Breast epithelium (tissue), 3 donors: Measurements from ENCODE around the gene DUOXA2.

Experiments used
- CTCF ChIP-seq, 3 donors: fragments of 450-650 bp; IDR thresholded peaks; one replicate each; pipeline ENCODE4 v1.5.1; 2016 to 2017; ENCODE audit warnings: antibody characterized with exemption in 3 of 3, mild to moderate bottlenecking in 3 of 3, moderate library complexity in 3 of 3
- POLR2A ChIP-seq: fragments of 450-650 bp; IDR thresholded peaks from one replicate; pipeline ENCODE4 v1.6.1; 2016; ENCODE audit warnings: antibody characterized with exemption, mild to moderate bottlenecking, moderate library complexity

- TF ChIP-seq CTCF (IDR thresholded peaks at IDR 0.05) (no peak), POLR2A (no peak)
Measured at GRCh38 chr15:45087513-45087912, 26.6 kb upstream of the DUOXA2 start.
